Pancreas (tissue), 10 donors: ENCODE data around the gene COL5A1. TPM values are rescaled to one million over a fixed set of nuclear protein-coding genes. Genes with fewer than 3 reads are reported as not detected.

Experiments
- ATAC-seq, 4 donors: fragments of 200-7000 bp; cut with Tn5 transposase; one replicate each; pipeline versions ENCODE4 v1.8.0 to v1.9.1; 2020; ENCODE audit warnings: mild to moderate bottlenecking in 4 of 4, moderate library complexity in 4 of 4
- DNase-seq, 6 donors: peaks; one replicate each; pipeline ENCODE4 v3.0.0-alpha.2; 2020
- FAIRE-seq: peaks from 2 replicates; lab custom pipeline; 2012; peaks lifted over from hg19 to GRCh38; lab: Jason Lieb, UNC
- H3K27ac ChIP-seq, 4 donors: fragments of 200-600 bp; sonication (generic); 1 replicate in 3 of 4; 2 replicates in 1 of 4; pipeline versions ENCODE4 v1.5.0 to v1.8.0; 2020
- H3K27me3 ChIP-seq, 4 donors: fragments of 200-600 bp; one replicate each; pipeline ENCODE4 v1.8.0; 2021
- H3K36me3 ChIP-seq, 3 donors: fragments of 200-600 bp; sonication (generic) in 1 of 3; one replicate each; pipeline versions ENCODE4 v1.5.0 to v1.8.0; 2020 to 2021
- H3K4me1 ChIP-seq, 3 donors: fragments of 200-600 bp; one replicate each; pipeline ENCODE4 v1.8.0; 2021
- H3K4me3 ChIP-seq, 4 donors: fragments of 200-600 bp; sonication (generic) in 2 of 4; one replicate each; pipeline versions ENCODE4 v1.5.0 to v1.8.0; 2020 to 2021
- H3K9me3 ChIP-seq, 4 donors: fragments of 200-600 bp; one replicate each; pipeline ENCODE4 v1.8.0; 2021
- CTCF ChIP-seq, 4 donors: fragments of 200-600 bp; sonication (generic) in 3 of 4; IDR thresholded peaks; one replicate each; pipeline versions ENCODE4 v1.5.0 to v1.8.0; 2021; ENCODE audit warnings: antibody characterized with exemption in 4 of 4
- WGBS, 2 donors: extraction: QIAGEN DNeasy Blood & Tissue Kit; methylation state at CpG; one replicate each; pipeline ENCODE4 v1.1.7; 2013; 5-methylcytosine and 5-hydroxymethylcytosine counted together
- intact Hi-C, 3 donors: fragments of 100-400 bp; cut with DNase I; formaldehyde crosslinking; loops; one replicate each; pipeline versions ENCODE4 v1.11.1 to v1.14.2; 2022
- polyA plus RNA-seq, 2 donors: library from polyadenylated mRNA; stranded (reverse); fragments of 200-250 nt; gene quantifications; one replicate each; pipeline ENCODE4 v1.2.3, GENCODE V29; 2013
- total RNA-seq, 6 donors: library from RNA; stranded (reverse); fragmentation: NEBNext Ultra II Directional in 4 of 6; extraction: Animal tissue kit (Norgen Biotek cat#: 25700) in 4 of 6; gene quantifications; one replicate each; pipeline versions ENCODE4 v1.2.1 to v1.2.4, GENCODE V29; 2021 to 2023
- donor health status: healthy with polysubstance abuse.
- donor health status: DM: no; HTN: no; CAD: no; lungs with moderate emphysema.
- donor health status: DM: no; HTN: no; CAD: no.
- donor health status: control.
- donor health status: control.
- donor health status: Bipolar disorder and iron deficiency.
- donor health status: DM: yes; HTN: yes; CAD: no.
- donor health status: DM: no; HTN: no; CAD: no.
- donor health status: DM: no; HTN: no; CAD: no.
- donor health status: DM: yes; HTN: yes; CAD: no.

Gene COL5A1
- total and polyA plus RNA-seq, 8 donors = 1.2 to 62.8 (median 3.5) TPM

- no peaks in the 10 kb centered on the region for H3K36me3 ChIP-seq
- no peaks in the 10 kb centered on the region for H3K27me3 ChIP-seq
- intact Hi-C loops = no loop called here
- DNase-seq (no peak), FAIRE-seq (no peak), ATAC-seq (no peak)
- no peaks in the 10 kb centered on the region for H3K9me3 ChIP-seq
- TF ChIP-seq CTCF (IDR thresholded peaks at IDR 0.05) = no peak
- WGBS, 2 donors = 75 to 82% methylated on average over 22 of the region's 22 CpGs
- H3K4me3 ChIP-seq = no peak overlapping the region
- H3K27ac ChIP-seq = no peak overlapping the region
- H3K4me1 ChIP-seq = no peaks in the 10 kb centered on the region
Measured at GRCh38 chr9:134867917-134868750, 226.5 kb downstream of the COL5A1 start.

GRCh38 chr9:134868751-134869553 is 227.3 kb downstream of the COL5A1 start:
- Histone ChIP-seq H3K4me1 (no peaks in the 10 kb centered on the region), H3K4me3 (no peak overlapping the region), H3K9me3 (no peaks in the 10 kb centered on the region), H3K27me3 (no peaks in the 10 kb centered on the region), H3K27ac (no peak overlapping the region), H3K36me3 (no peaks in the 10 kb centered on the region)
- no peak for TF ChIP-seq CTCF (IDR thresholded peaks at IDR 0.05)
- 74 to 77% methylated on average over 25 of the region's 25 CpGs for WGBS, 2 donors
- intact Hi-C loops = no loop called here
- DNase-seq (no peak), FAIRE-seq (no peak), ATAC-seq (no peak)

- no peak for TF ChIP-seq CTCF (IDR thresholded peaks at IDR 0.05)
- intact Hi-C loops = no loop called here
Measured at GRCh38 chr9:134869554-134870300, 228.1 kb downstream of the COL5A1 start.

GRCh38 chr9:134870301-134870694 is 228.7 kb downstream of the COL5A1 start:
- intact Hi-C loops = no loop called here
- FAIRE-seq (no peak), ATAC-seq (no peak), DNase-seq (no peak)
- TF ChIP-seq CTCF (IDR thresholded peaks at IDR 0.05) = no peak
- Histone ChIP-seq H3K36me3 (no peaks in the 10 kb centered on the region), H3K27ac (no peak overlapping the region), H3K4me1 (no peaks in the 10 kb centered on the region), H3K4me3 (no peak overlapping the region), H3K9me3 (no peaks in the 10 kb centered on the region), H3K27me3 (no peaks in the 10 kb centered on the region)
- WGBS, 2 donors = 60 to 62% methylated on average over 10 to 11 of the region's 11 CpGs

More at GRCh38 chr9:134869554-134870300, 228.1 kb downstream of the COL5A1 start:
- no peaks in the 10 kb centered on the region for H3K36me3 ChIP-seq
- no peak overlapping the region for H3K4me3 ChIP-seq
- ATAC-seq (no peak), FAIRE-seq (no peak), DNase-seq (no peak)
- no peak overlapping the region for H3K27ac ChIP-seq
- H3K9me3 ChIP-seq = no peaks in the 10 kb centered on the region
- 57 to 67% methylated on average over 17 of the region's 17 CpGs for WGBS, 2 donors
- H3K4me1 ChIP-seq = no peaks in the 10 kb centered on the region
- no peaks in the 10 kb centered on the region for H3K27me3 ChIP-seq
